Measurements from ENCODE around the gene OPTC.

The OPTC gene

GRCh38 chr1:203492082-203492747 lies 1.7 kb upstream of the OPTC start:
- no peaks in the 10 kb centered on the region for H3K36me3 ChIP-seq (ENCODE audit: control insufficient read depth, insufficient read depth, low read length)
- no peak overlapping the region for H3K4me2 ChIP-seq (ENCODE audit: low read length)
- TF ChIP-seq, protein P1, sequence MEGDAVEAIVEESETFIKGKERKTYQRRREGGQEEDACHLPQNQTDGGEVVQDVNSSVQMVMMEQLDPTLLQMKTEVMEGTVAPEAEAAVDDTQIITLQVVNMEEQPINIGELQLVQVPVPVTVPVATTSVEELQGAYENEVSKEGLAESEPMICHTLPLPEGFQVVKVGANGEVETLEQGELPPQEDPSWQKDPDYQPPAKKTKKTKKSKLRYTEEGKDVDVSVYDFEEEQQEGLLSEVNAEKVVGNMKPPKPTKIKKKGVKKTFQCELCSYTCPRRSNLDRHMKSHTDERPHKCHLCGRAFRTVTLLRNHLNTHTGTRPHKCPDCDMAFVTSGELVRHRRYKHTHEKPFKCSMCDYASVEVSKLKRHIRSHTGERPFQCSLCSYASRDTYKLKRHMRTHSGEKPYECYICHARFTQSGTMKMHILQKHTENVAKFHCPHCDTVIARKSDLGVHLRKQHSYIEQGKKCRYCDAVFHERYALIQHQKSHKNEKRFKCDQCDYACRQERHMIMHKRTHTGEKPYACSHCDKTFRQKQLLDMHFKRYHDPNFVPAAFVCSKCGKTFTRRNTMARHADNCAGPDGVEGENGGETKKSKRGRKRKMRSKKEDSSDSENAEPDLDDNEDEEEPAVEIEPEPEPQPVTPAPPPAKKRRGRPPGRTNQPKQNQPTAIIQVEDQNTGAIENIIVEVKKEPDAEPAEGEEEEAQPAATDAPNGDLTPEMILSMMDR (IDR thresholded peaks at IDR 0.05), result no peak
- no peak overlapping the region for H3K27ac ChIP-seq
- no peaks in the 10 kb centered on the region for H3K9me3 ChIP-seq (ENCODE audit: control insufficient read depth, low read length)
- no peak overlapping the region for H3K4me3 ChIP-seq (ENCODE audit: low read depth, low read length)
- no peak overlapping the region for H2AFZ ChIP-seq
- no peaks in the 10 kb centered on the region for H3K79me2 ChIP-seq
- no peaks in the 10 kb centered on the region for H3K27me3 ChIP-seq (ENCODE audit: control insufficient read depth, insufficient read depth, low read length)
- H3K4me1 ChIP-seq, result no peaks in the 10 kb centered on the region
- H3K9ac ChIP-seq, result no peak overlapping the region

GRCh38 chr1:203492748-203493130 lies 1.2 kb upstream of the OPTC start:
- no peaks in the 10 kb centered on the region for H3K27me3 ChIP-seq (ENCODE audit: control insufficient read depth, insufficient read depth, low read length)
- no peaks in the 10 kb centered on the region for H3K4me1 ChIP-seq
- H3K4me2 ChIP-seq (ENCODE audit: low read length), result no peak overlapping the region
- TF ChIP-seq, protein P1 (IDR thresholded peaks at IDR 0.05), result no peak
- H3K36me3 ChIP-seq (ENCODE audit: control insufficient read depth, insufficient read depth, low read length), result no peaks in the 10 kb centered on the region
- H3K79me2 ChIP-seq, result no peaks in the 10 kb centered on the region
- no peak overlapping the region for H3K4me3 ChIP-seq (ENCODE audit: low read depth, low read length)
- no peaks in the 10 kb centered on the region for H3K9me3 ChIP-seq (ENCODE audit: control insufficient read depth, low read length)
- no peak overlapping the region for H3K9ac ChIP-seq
- H2AFZ ChIP-seq, result no peak overlapping the region
- H3K27ac ChIP-seq, result no peak overlapping the region

- no peak overlapping the region for H3K9ac ChIP-seq
- no peaks in the 10 kb centered on the region for H3K79me2 ChIP-seq
- no peak overlapping the region for H3K27ac ChIP-seq
- no peak overlapping the region for H2AFZ ChIP-seq
- H3K27me3 ChIP-seq (ENCODE audit: control insufficient read depth, insufficient read depth, low read length), result no peaks in the 10 kb centered on the region
- no peaks in the 10 kb centered on the region for H3K9me3 ChIP-seq (ENCODE audit: control insufficient read depth, low read length)
- H3K4me1 ChIP-seq, result no peaks in the 10 kb centered on the region
- no peak overlapping the region for H3K4me2 ChIP-seq (ENCODE audit: low read length)
- H3K36me3 ChIP-seq (ENCODE audit: control insufficient read depth, insufficient read depth, low read length), result no peaks in the 10 kb centered on the region
- TF ChIP-seq, protein P1 (IDR thresholded peaks at IDR 0.05), result no peak
- H3K4me3 ChIP-seq (ENCODE audit: low read depth, low read length), result no peak overlapping the region
Observed at GRCh38 chr1:203495845-203496244, 1.9 kb downstream of the OPTC start.

GRCh38 chr1:203497269-203497777 lies 3.4 kb downstream of the OPTC start:
- H3K4me2 ChIP-seq (ENCODE audit: low read length), result no peak overlapping the region
- H3K4me3 ChIP-seq (ENCODE audit: low read depth, low read length), result no peak overlapping the region
- H2AFZ ChIP-seq, result no peak overlapping the region
- TF ChIP-seq, protein P1 (IDR thresholded peaks at IDR 0.05), result no peak
- no peaks in the 10 kb centered on the region for H3K36me3 ChIP-seq (ENCODE audit: control insufficient read depth, insufficient read depth, low read length)
- H3K9ac ChIP-seq, result no peak overlapping the region
- H3K27ac ChIP-seq, result no peak overlapping the region
- no peaks in the 10 kb centered on the region for H3K9me3 ChIP-seq (ENCODE audit: control insufficient read depth, low read length)
- H3K4me1 ChIP-seq, result no peaks in the 10 kb centered on the region
- H3K79me2 ChIP-seq, result no peaks in the 10 kb centered on the region
- no peaks in the 10 kb centered on the region for H3K27me3 ChIP-seq (ENCODE audit: control insufficient read depth, insufficient read depth, low read length)
